Right lobe of liver (tissue), 6 donors: ENCODE measurements around the gene ZNF292. TPM values are rescaled to one million over a fixed set of nuclear protein-coding genes. Genes with fewer than 3 reads are reported as not detected.

Experiments
- ATAC-seq, 4 donors: fragments of 200-7000 bp; cut with Tn5 transposase; one replicate each; pipeline ENCODE4 v1.9.1; 2020; ENCODE audit warnings: mild to moderate bottlenecking in 4 of 4, moderate library complexity in 4 of 4
- DNase-seq, 3 donors: peaks; one replicate each; pipeline ENCODE4 v3.0.0-alpha.2; 2020
- H3K27ac ChIP-seq, 3 donors: fragments of 200-600 bp; one replicate each; pipeline ENCODE4 v1.8.0; 2022
- H3K27me3 ChIP-seq, 2 donors: fragments of 200-600 bp; one replicate each; pipeline ENCODE4 v1.8.0; 2022
- H3K36me3 ChIP-seq, 4 donors: fragments of 200-600 bp; sonication (generic) in 1 of 4; one replicate each; pipeline versions ENCODE4 v1.5.1 to v1.8.0; 2017 to 2022; ENCODE audit warnings: control low read depth in 1 of 4
- H3K4me1 ChIP-seq, 4 donors: fragments of 200-600 bp; sonication (generic) in 1 of 4; one replicate each; pipeline versions ENCODE4 v1.5.1 to v1.8.0; 2017 to 2022; ENCODE audit warnings: control low read depth in 1 of 4
- H3K4me3 ChIP-seq, 3 donors: fragments of 200-600 bp; one replicate each; pipeline ENCODE4 v1.8.0; 2022
- H3K9me3 ChIP-seq, 4 donors: fragments of 200-600 bp; sonication (generic) in 1 of 4; one replicate each; pipeline versions ENCODE4 v1.5.1 to v1.8.0; 2017 to 2022; ENCODE audit warnings: control low read depth in 1 of 4
- POLR2A ChIP-seq: fragments of 450-650 bp; IDR thresholded peaks from one replicate; pipeline ENCODE4 v1.6.1; 2017; ENCODE audit warnings: antibody characterized with exemption, mild to moderate bottlenecking
- WGBS: methylation state at CpG from one replicate; pipeline ENCODE4 v1.1.6; 2018; ENCODE audit warnings: low coverage, low lambda C conversion rate; ENCODE audit not compliant: insufficient coverage; ENCODE audit errors: missing lambda C conversion rate; 5-methylcytosine and 5-hydroxymethylcytosine counted together
- intact Hi-C, 2 donors: fragments of 100-400 bp; cut with DNase I; formaldehyde crosslinking; loops; one replicate each; pipeline versions ENCODE4 v1.11.2 to v1.14.1; 2022
- long read RNA-seq: library from polyadenylated mRNA; unstranded; transcript quantifications from one replicate; pipeline ENCODE4 v2.0.0, GENCODE V29; 2019
- total RNA-seq, 6 experiments: library from RNA; depleted of rRNA in 2 of 6; stranded (reverse); fragments of >200 nt in 2 of 6; fragmentation: NEBNext Ultra II Directional in 3 of 6; extraction: Animal tissue kit (Norgen Biotek cat#: 25700) in 3 of 6; gene quantifications; one replicate each; pipeline versions ENCODE4 v1.1.0 to v1.2.4, GENCODE V29; 2016 to 2023
- TF ChIP-seq, protein P1 (sequence below), 4 donors: fragments of 200-600 bp in 3 of 4; fragments of 450-650 bp in 1 of 4; IDR thresholded peaks; one replicate each; pipeline versions ENCODE4 v1.5.1 to v1.8.0; 2016 to 2022; ENCODE audit warnings: antibody characterized with exemption in 4 of 4, mild to moderate bottlenecking in 2 of 4
- donor health status: DM: no; HTN: yes; CAD: no.
- donor health status: DM: no; HTN: no; CAD: no.
- donor health status: DM: no; HTN: no; CAD: no.
- donor health status: DM: no; HTN: yes; CAD: no.
- donor health status: DM: no; HTN: yes; CAD: no.

ZNF292 gene
- 10 to 100 TPM in 5 of 6 experiments, 1 to 10 TPM in 1; 8.7 to 22.0 (median 11.2) TPM for total RNA-seq
- long read RNA-seq, full-length matches to known transcripts: 1 of 3 reads
- long read RNA-seq, partial matches to known transcripts: 0 of 3 reads
- long read RNA-seq, other reads (novel, unspliced or antisense): 2 of 3 reads

GRCh38 chr6:87154993-87155841, at the start of gene ZNF292:
TSS of gene ZNF292 (plus strand) at chr6:87155565. CDS start at chr6:87155592, 27 bp downstream.
- intact Hi-C loops: no loop called here
- DNase-seq (peak; percentile 96 to 98 (median 97)), ATAC-seq (peak; percentile 80 to 91 (median 87))
- no peaks in the 10 kb centered on the region for H3K27me3 ChIP-seq
- H3K9me3 ChIP-seq: no peaks in the 10 kb centered on the region
- TF ChIP-seq, protein P1, sequence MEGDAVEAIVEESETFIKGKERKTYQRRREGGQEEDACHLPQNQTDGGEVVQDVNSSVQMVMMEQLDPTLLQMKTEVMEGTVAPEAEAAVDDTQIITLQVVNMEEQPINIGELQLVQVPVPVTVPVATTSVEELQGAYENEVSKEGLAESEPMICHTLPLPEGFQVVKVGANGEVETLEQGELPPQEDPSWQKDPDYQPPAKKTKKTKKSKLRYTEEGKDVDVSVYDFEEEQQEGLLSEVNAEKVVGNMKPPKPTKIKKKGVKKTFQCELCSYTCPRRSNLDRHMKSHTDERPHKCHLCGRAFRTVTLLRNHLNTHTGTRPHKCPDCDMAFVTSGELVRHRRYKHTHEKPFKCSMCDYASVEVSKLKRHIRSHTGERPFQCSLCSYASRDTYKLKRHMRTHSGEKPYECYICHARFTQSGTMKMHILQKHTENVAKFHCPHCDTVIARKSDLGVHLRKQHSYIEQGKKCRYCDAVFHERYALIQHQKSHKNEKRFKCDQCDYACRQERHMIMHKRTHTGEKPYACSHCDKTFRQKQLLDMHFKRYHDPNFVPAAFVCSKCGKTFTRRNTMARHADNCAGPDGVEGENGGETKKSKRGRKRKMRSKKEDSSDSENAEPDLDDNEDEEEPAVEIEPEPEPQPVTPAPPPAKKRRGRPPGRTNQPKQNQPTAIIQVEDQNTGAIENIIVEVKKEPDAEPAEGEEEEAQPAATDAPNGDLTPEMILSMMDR (IDR thresholded peaks at IDR 0.05): no peak
- TF ChIP-seq POLR2A: peak; percentile 64
- peak within 1 kb of the TSS; percentile 86 to 97 (median 96) for H3K4me3 ChIP-seq
- no peaks in the 10 kb centered on the region for H3K36me3 ChIP-seq
- 0% methylated on average over 23 of the region's 75 CpGs for WGBS
- H3K27ac ChIP-seq: peak within 1 kb of the TSS; percentile 88 to 98 (median 96)
- peaks cover 0 to 19% (median 2%) of the 10 kb centered on the region in 4 donors for H3K4me1 ChIP-seq

- no peaks in the 10 kb centered on the region for H3K27me3 ChIP-seq
- intact Hi-C loops: no loop called here
- H3K9me3 ChIP-seq: no peaks in the 10 kb centered on the region
- H3K4me3 ChIP-seq: no peak overlapping the region
- DNase-seq: no peak
- no peak for ATAC-seq
- H3K36me3 ChIP-seq: no peaks in the 10 kb centered on the region
- H3K27ac ChIP-seq: no peak overlapping the region
- TF ChIP-seq POLR2A: no peak
- TF ChIP-seq, protein P1 (IDR thresholded peaks at IDR 0.05): no peak
- H3K4me1 ChIP-seq: no peaks in the 10 kb centered on the region
Observed at GRCh38 chr6:87105823-87106222, 49.5 kb upstream of the ZNF292 start.

DNA sequence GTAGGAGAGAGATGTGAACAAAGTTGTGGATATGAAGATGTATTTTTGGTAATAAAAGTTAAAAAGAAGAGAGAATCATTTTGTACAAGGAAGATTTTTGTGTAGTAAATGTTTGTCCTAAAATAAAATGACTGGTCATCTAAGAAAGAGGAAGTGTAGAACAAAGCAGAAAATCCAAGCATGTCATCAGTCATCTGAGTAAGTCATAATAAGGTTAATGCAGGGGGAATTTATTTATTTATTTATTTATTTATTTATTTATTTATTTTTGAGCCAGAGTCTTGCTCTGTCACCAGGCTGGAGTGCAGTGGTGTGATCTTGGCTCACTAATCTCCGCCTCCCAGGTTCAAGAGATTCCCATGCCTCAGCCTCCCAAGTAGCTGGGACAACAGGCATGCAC, 44.7 kb upstream of the ZNF292 start:
- ATAC-seq: no peak
- no peak overlapping the region for H3K4me3 ChIP-seq
- DNase-seq: no peak
- H3K27me3 ChIP-seq: no peaks in the 10 kb centered on the region
- no peaks in the 10 kb centered on the region for H3K9me3 ChIP-seq
- H3K36me3 ChIP-seq: no peaks in the 10 kb centered on the region
- intact Hi-C loops: no loop called here
- no peak overlapping the region for H3K27ac ChIP-seq
- no peaks in the 10 kb centered on the region for H3K4me1 ChIP-seq
- TF ChIP-seq, protein P1 (IDR thresholded peaks at IDR 0.05): no peak
- no peak for TF ChIP-seq POLR2A
- WGBS: 100% methylated on average over 1 of the region's 1 CpG

- TF ChIP-seq, protein P1 (IDR thresholded peaks at IDR 0.05): no peak
- no peak for TF ChIP-seq POLR2A
- Histone ChIP-seq H3K9me3 (no peaks in the 10 kb centered on the region), H3K27ac (no peak overlapping the region), H3K4me3 (no peak overlapping the region), H3K27me3 (no peaks in the 10 kb centered on the region), H3K4me1 (no peaks in the 10 kb centered on the region), H3K36me3 (no peaks in the 10 kb centered on the region)
- WGBS: 49% methylated on average over 2 of the region's 2 CpGs
- DNase-seq: no peak
- intact Hi-C loops: no loop called here
- ATAC-seq: no peak
Observed at GRCh38 chr6:87115402-87116135, 39.8 kb upstream of the ZNF292 start.
